ENCODE results near the gene KLHL6.
A peak's percentile ranks its signal among the peaks of the same experiment; 100 is the strongest.
"Not testable (repeated sequence)": the region's sequence is repeated elsewhere in the genome, so short reads cannot be mapped to it uniquely, and the experiment has no call there.

The KLHL6 gene

DNA sequence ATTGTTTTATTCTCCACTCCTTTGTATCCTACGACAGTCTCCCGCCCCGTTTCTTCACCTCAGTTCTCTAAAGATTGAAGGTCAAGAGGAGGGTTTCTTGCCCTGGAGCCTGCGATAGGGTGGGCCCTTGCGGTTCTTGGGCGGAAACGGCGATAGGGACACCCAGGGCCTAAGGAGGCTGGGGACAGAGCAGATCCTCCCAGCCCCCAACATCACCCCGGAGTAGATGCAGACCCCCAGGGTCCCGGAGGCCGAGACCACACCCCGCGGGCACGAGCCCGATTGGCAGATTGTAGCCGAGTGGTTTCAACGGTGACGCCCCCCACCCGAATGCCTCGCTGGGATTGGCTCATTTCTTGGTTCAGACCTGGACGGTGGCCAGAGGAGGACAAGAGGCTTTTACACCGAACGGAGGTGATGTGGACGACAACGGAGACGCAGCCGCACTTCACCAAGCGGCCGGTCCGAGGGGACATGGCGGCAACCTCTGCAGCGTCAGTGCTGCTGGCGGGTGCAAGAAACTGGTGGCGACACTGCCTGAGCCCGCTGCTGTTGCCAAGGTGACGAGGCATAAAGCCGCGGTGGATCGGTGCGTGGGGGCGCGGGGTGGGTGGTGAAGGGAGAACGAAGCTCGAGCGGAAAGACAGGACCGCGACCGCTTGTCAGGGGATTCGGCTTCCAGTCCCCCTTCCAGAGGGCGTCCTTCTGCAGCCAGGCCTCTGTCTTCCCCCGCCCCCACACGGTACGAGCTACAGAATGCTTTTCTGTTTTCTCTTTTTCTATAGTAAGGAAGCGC is 108.1 kb downstream of the KLHL6 start:
- DNase-seq (ENCODE audit: low spot score): peak; percentile 90

DNA sequence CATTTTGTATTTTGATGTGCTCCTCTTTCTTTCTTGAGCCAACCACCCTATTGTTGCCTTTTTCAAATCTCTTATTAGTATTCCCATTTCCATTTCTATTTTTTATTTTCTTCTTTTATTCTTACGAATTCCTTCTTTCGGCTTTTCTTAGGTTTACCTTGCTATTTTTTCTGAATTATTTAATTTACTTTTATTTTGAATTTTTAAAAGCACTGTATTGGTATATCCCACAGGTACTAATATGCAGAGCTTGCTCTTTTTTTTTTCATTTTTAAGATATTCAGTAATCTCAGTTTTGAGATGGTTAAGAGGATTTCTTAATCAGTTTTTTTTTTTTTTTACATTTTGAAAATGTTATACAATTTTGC is 108.7 kb downstream of the KLHL6 start:
- no peak for DNase-seq (ENCODE audit: low spot score)

DNA sequence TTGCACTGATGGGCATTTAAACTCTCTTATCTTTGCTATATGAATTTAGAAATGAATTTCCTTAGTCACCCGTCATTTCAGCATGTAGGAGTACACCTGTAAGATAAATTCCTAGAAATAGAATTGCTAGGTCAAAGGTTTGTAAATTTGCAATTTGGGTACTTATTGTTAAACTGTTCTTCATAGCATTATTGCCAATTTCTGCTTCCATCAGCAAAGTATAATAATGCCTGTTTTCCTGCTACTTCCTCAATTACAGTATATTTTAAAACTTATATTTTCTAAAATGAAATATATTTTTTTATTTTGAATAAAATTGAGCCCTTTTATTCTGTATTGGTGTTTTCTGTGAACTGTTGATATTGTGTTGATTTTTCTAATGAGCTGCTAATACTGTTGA is 110.8 kb downstream of the KLHL6 start:
- no peak for DNase-seq (ENCODE audit: low spot score)

DNA sequence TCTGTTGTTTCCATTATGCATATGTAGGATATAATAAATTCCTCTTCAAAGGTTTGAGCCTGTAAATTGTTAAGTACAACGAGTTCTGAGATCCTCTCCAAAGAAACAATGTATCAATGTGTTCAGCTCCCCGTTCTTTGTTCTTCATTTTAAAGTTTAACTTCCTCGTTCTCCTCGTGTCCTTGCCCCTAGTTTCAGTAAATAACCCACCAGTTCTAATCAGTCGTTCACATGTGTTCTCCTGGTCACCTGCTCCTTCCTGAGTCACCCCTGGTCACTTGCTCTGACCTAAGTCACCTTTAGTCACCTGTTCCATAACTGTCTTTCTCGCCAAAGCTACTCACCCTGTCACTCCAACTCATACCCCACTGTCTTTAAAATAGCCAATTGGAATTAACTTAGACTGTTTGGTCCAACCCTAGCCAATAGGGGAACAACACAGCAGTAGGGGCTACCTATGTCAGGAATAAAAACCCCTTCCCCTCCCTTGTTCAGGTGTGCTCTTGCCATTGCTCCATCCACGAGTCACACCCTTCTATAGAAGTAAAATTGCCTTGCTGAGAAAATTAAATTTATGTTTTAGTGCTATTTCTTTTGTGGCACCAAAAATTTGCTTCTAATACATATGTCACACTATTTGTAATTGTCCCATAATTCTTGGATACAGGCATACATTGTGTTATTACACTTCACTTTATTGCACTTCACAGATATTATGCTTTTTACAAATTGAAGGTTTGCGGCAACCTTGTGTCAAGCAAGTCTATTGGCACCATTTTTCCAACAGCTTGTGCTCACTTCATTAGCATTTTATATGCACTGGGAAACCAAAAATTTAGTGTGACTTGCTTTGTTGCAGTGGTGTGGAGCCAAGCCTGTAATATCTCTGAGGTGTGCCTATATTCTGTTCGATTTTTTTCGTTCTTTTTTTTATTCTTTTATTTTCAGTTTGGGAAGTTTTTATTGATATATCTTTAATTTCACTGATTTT is 111.8 kb downstream of the KLHL6 start:
- no peak for DNase-seq (ENCODE audit: low spot score)

DNA sequence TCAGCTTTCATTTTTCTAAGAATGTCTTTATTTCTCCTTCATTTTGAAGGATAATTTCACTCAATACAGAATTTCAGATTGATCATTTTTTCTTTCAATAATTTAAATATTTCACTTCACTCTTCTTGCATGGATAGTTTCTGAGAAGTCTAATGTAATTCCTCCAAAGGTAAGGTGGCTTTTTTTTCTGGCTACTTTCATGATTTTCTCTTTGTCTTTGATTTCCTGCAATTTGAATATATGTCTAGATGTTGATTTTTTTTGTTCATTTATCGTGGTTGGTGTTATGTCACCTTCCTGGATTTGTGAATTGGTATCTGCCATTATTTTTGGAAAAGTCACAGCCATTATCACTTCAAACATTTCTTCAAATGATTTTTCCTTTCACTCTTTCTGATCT is 112.5 kb downstream of the KLHL6 start:
- DNase-seq (ENCODE audit: low spot score): no peak

DNA sequence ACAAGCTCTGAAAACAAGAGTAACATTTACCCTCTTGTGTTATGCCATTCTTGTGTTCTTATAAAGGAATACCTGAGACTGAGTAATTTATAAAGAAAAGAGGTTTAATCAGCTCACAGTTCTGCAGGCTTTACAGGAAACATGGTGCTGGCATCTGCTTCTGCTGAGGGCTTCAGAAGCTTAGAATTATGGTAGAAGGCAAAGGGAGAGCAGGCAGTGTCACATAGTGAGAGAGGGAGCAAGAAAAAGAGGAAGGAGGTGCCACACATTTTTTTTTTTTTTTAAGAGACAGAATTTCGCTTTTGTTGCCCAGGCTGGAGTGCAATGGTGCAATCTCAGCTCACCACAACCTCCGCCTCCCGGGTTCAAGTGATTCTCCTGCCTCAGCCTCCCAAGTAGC is 115.0 kb downstream of the KLHL6 start:
- DNase-seq (ENCODE audit: low spot score): not testable (repeated sequence)

DNA sequence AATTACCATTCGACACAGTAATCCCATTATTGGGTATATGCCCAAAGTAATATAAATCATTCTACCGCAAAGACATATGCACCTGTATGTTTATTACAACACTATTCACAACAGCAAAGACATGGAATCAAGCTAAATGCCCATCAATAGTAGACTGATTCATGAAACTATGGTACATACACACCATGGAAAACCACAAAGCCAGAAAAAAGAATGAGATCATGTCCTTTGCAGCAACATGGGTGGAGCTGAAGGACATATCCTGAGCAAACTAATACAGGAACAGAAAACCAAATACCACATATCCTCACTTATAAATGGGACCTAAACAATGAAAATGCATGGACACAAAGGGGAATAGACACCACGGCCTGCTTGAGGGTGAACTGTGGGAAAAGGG is 116.0 kb downstream of the KLHL6 start:
- DNase-seq (ENCODE audit: low spot score): no peak

DNA sequence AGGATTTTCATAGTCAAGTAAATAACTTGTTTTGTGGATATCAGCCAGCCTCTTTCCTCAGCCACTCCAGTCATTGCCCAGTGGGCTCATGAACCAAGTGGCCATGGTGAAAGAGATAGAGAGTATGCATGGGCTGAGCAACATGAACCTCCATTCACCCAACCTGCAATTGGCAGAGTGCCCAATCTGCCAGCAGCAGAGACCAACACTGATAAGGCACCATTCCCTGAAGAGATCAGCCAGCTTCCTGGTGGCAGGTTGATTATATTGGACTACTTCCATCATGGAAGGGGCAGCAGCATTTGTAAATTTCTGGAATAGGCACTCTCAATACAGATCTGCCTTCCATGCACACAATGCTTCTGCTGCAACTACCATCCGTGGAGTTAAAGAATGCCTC is 116.8 kb downstream of the KLHL6 start:
- no peak for DNase-seq (ENCODE audit: low spot score)

DNA sequence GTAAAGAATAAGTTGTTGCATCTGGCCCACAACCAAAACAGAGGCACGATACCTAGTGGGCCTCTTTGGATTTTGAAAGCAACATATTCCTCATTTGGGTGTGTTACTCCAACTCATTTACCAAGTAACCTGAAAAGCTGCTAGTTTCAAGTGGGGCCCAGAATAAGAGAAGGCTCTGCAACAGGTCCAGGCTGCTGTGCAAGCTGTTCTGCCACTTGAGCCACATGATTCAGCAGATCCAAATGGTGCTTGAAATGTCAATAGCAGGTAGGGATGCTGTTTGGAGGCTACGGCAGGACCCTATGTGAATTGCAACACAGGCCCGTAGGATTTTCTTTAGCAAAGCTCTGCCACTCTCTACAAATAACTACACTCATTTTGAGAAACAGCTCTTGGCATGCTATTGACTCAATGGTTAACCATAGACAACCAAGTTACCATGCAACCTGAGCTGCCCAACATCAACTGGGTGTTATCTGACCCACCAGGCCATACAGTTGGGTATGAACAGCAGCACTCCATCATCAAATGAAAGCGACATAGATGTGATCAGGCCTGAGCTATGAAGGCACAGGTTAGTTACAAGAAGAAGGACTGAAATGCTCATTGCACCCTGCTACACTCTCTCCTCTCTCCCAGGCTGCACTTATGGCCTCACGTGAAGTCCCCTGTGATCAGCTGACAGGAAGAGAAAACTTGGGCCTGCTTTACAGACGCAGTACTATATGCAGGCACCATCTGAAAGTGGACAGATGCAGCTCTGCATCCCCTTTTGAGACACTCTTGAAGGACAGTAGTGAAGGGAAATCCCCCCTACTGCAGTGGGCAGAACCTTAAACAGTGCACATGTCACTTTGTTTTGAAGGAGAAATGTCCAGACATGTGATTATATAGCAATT is 117.6 kb downstream of the KLHL6 start:
- peak; percentile 78 for DNase-seq (ENCODE audit: low spot score)

All from activated CD4-positive, alpha-beta T cell treated with anti-CD3 and anti-CD28 coated beads, Interleukin-2, Interleukin-4, amounts not matched to agents 100 ng/mL and 50 ng/mL, durations not matched to agents 16 hours and 8 hours (primary cell).